SU-DHL-6 (cell line): ENCODE measurements around the gene RNASE9.

Experiments
- CTCF ChIP-seq: fragments of 200-600 bp; sonication (generic); IDR thresholded peaks from one replicate; pipeline ENCODE4 v1.5.1; 2017; ENCODE audit warnings: antibody characterized with exemption, mild to moderate bottlenecking, low read length, moderate library complexity; ENCODE audit not compliant: insufficient read depth, poor library complexity, severe bottlenecking
- EZH2phosphoT487 ChIP-seq: fragments of 200-600 bp; sonication (generic), shearing (Covaris generic); conservative IDR thresholded peaks from 2 replicates; pipeline ENCODE4 v1.6.1; 2018; ENCODE audit warnings: mild to moderate bottlenecking, antibody characterized with exemption, low read length, moderate library complexity, mixed read lengths

- TF ChIP-seq CTCF (no peak), EZH2phosphoT487 (no peak)
These were observed 19.4 kb upstream of the RNASE9 start for GRCh38 chr14:20580242-20580641.
